HUES6 (cell line): ENCODE data around the gene ATG16L2.

Experiments
- H3K27ac ChIP-seq: 2 replicates; pipeline ENCODE4 v1.7.0; 2013; ENCODE audit warnings: low read depth, mild to moderate bottlenecking, low read length, inconsistent platforms
- H3K27me3 ChIP-seq: 2 replicates; pipeline ENCODE4 v1.6.1; 2013; ENCODE audit warnings: low read length; ENCODE audit not compliant: control insufficient read depth, insufficient read depth
- H3K36me3 ChIP-seq: 2 replicates; pipeline ENCODE4 v1.6.1; 2013; ENCODE audit warnings: low read length; ENCODE audit not compliant: control insufficient read depth, insufficient read depth
- H3K4me1 ChIP-seq: 2 replicates; pipeline ENCODE4 v1.6.1; 2013; ENCODE audit warnings: low read length; ENCODE audit not compliant: control insufficient read depth, insufficient read depth
- H3K4me3 ChIP-seq: 2 replicates; pipeline ENCODE4 v1.5.1; 2013; ENCODE audit warnings: low read depth, low read length
- H3K9ac ChIP-seq: one replicate; pipeline ENCODE4 v1.6.1; 2013; ENCODE audit warnings: mild to moderate bottlenecking, low read length
- H3K9me3 ChIP-seq: 2 replicates; pipeline ENCODE4 v1.6.1; 2013; ENCODE audit warnings: low read depth, low read length; ENCODE audit not compliant: control insufficient read depth, insufficient read depth

The ATG16L2 gene, protein sequence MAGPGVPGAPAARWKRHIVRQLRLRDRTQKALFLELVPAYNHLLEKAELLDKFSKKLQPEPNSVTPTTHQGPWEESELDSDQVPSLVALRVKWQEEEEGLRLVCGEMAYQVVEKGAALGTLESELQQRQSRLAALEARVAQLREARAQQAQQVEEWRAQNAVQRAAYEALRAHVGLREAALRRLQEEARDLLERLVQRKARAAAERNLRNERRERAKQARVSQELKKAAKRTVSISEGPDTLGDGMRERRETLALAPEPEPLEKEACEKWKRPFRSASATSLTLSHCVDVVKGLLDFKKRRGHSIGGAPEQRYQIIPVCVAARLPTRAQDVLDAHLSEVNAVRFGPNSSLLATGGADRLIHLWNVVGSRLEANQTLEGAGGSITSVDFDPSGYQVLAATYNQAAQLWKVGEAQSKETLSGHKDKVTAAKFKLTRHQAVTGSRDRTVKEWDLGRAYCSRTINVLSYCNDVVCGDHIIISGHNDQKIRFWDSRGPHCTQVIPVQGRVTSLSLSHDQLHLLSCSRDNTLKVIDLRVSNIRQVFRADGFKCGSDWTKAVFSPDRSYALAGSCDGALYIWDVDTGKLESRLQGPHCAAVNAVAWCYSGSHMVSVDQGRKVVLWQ

DNA sequence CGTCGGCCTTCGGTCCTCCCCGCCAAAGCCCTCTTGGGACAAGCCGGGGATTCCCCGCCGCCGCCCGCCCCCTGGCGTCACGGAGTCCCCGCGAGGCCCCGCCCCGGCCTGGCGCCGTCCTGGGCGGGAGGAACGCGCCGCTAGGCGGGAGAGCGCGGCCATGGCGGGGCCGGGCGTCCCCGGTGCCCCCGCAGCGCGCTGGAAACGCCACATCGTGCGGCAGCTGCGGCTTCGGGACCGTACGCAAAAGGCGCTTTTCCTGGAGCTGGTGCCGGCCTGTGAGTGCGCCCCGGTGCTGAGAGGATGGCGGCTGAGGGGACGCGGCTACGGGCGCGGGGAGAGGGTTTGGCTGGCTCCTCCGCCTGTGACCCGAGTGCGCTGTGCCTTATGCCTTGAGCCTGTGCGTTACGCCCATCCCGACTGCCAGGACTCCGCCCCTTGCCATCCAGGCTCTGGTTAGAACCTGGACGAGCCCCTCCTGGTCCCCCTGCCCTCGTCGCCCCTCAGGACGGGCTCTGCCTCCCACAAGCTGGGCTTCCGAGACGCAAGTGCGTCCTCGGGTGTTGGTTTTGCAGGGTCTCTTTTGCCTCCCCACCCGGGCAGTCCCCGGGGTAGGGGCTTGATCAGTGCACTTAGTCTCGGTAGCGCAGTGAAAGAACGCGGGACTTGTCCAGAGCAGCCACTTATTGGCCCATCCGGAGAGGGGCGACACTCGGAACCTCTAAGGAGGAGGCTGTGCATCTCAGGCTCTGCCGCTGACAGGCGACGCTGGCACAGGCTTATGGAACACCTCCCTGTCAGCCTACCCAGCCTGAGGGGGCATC lies at the start of gene ATG16L2:
ATG16L2 (plus strand) TSS at position 126 of the 824 bp plus-strand sequence; CDS start at position 161, 35 bp downstream.
- Histone ChIP-seq H3K4me1 (peaks cover 22% of the 10 kb centered on the region), H3K9me3 (no peaks in the 10 kb centered on the region), H3K9ac (peak within 1 kb of the TSS; percentile 99), H3K27me3 (no peaks in the 10 kb centered on the region), H3K4me3 (peak within 1 kb of the TSS; percentile 94), H3K27ac (peak within 1 kb of the TSS; percentile 99), H3K36me3 (peaks cover 12% of the 10 kb centered on the region; the same call in 1 of the 2 replicates)

GRCh38 chr11:72764503-72764902 lies 49.7 kb upstream of the ATG16L2 start:
- no peak overlapping the region for H3K27ac ChIP-seq

GRCh38 chr11:72766152-72766902 lies 47.9 kb upstream of the ATG16L2 start:
- no peak overlapping the region for H3K27ac ChIP-seq
- H3K27me3 ChIP-seq, result no peaks in the 10 kb centered on the region
- no peak overlapping the region for H3K4me3 ChIP-seq
- H3K9me3 ChIP-seq, result no peaks in the 10 kb centered on the region
- peaks cover 15% of the 10 kb centered on the region for H3K4me1 ChIP-seq
- no peak overlapping the region for H3K9ac ChIP-seq
- H3K36me3 ChIP-seq, result no peaks in the 10 kb centered on the region

More at GRCh38 chr11:72764503-72764902, 49.7 kb upstream of the ATG16L2 start:
- H3K9ac ChIP-seq, result no peak overlapping the region
- no peaks in the 10 kb centered on the region for H3K36me3 ChIP-seq
- no peak overlapping the region for H3K4me3 ChIP-seq
- peaks cover 15% of the 10 kb centered on the region for H3K4me1 ChIP-seq
- H3K9me3 ChIP-seq, result no peaks in the 10 kb centered on the region
- no peaks in the 10 kb centered on the region for H3K27me3 ChIP-seq

DNA sequence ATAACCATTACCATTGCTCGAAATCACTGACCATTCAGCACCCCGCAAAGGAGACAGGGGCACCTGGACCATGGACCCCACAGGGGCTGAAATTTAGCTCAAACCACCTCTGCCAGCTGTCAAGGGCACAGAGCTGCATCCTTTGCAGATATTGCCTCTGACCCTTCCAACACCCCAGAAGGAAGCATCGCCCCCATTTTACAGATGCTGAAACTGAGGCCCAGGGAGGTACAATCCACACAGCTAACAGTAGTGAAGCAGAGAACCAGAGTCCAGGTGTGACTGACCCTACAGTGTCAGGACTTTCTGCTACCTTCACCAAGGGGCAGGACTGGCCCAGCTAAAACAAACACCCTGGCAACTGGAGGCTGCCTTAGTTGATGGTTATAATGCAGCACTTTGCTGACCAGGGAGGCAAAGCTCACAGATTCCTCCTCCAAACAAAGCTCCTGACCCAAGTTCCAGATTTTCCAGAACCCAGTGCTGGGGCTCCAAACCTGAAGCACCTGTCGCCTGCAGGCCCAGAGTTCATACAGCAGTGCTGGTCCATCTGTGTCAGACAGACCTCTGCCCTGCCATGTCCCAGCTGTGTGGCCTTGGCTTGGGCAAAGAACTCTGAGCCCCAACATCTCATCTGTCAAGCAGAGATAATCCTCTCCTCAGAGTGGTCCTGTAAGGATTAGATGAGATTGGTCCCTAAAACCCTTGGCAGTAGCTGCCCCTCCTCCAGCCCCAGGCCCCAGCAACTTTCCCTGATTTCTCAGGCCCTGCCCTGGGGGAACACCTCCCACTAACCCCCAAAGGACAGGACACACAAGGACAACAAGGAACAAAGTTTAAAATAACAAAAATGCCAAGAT lies 46.8 kb upstream of the ATG16L2 start:
- no peak overlapping the region for H3K4me3 ChIP-seq
- H3K9ac ChIP-seq, result no peak overlapping the region

GRCh38 chr11:72768581-72768980 lies 45.6 kb upstream of the ATG16L2 start:
- H3K9ac ChIP-seq, result no peak overlapping the region
- no peaks in the 10 kb centered on the region for H3K27me3 ChIP-seq
- H3K9me3 ChIP-seq, result no peaks in the 10 kb centered on the region
- H3K27ac ChIP-seq, result no peak overlapping the region
- H3K4me3 ChIP-seq, result no peak overlapping the region
- H3K4me1 ChIP-seq, result peaks cover 20% of the 10 kb centered on the region
- H3K36me3 ChIP-seq, result no peaks in the 10 kb centered on the region

More for the DNA sequence above, 46.8 kb upstream of the ATG16L2 start:
- H3K36me3 ChIP-seq, result no peaks in the 10 kb centered on the region
- H3K4me1 ChIP-seq, result peaks cover 20% of the 10 kb centered on the region
- no peaks in the 10 kb centered on the region for H3K27me3 ChIP-seq
- H3K9me3 ChIP-seq, result no peaks in the 10 kb centered on the region
- no peak overlapping the region for H3K27ac ChIP-seq

- Histone ChIP-seq H3K4me3 (no peak overlapping the region), H3K27ac (no peak overlapping the region), H3K9ac (no peak overlapping the region), H3K4me1 (peaks cover 14% of the 10 kb centered on the region), H3K36me3 (no peaks in the 10 kb centered on the region), H3K9me3 (no peaks in the 10 kb centered on the region), H3K27me3 (no peaks in the 10 kb centered on the region)
These were observed 44.5 kb upstream of the ATG16L2 start for GRCh38 chr11:72769680-72770079.

GRCh38 chr11:72770799-72771198 lies 43.4 kb upstream of the ATG16L2 start:
- H3K9ac ChIP-seq, result no peak overlapping the region
- H3K36me3 ChIP-seq, result no peaks in the 10 kb centered on the region
- no peaks in the 10 kb centered on the region for H3K9me3 ChIP-seq
- no peak overlapping the region for H3K27ac ChIP-seq
- H3K27me3 ChIP-seq, result no peaks in the 10 kb centered on the region
- H3K4me3 ChIP-seq, result no peak overlapping the region
- peaks cover 14% of the 10 kb centered on the region for H3K4me1 ChIP-seq

GRCh38 chr11:72771507-72771906 lies 42.7 kb upstream of the ATG16L2 start:
- H3K27me3 ChIP-seq, result no peaks in the 10 kb centered on the region
- H3K27ac ChIP-seq, result no peak overlapping the region
- H3K4me3 ChIP-seq, result no peak overlapping the region
- no peaks in the 10 kb centered on the region for H3K36me3 ChIP-seq
- no peaks in the 10 kb centered on the region for H3K9me3 ChIP-seq
- H3K9ac ChIP-seq, result no peak overlapping the region
- peaks cover 14% of the 10 kb centered on the region for H3K4me1 ChIP-seq

- Histone ChIP-seq H3K36me3 (no peaks in the 10 kb centered on the region), H3K4me1 (peaks cover 17% of the 10 kb centered on the region), H3K4me3 (no peak overlapping the region), H3K9ac (no peak overlapping the region), H3K27ac (no peak overlapping the region), H3K27me3 (no peaks in the 10 kb centered on the region), H3K9me3 (no peaks in the 10 kb centered on the region)
These were observed 42.2 kb upstream of the ATG16L2 start for GRCh38 chr11:72772059-72772458.

DNA sequence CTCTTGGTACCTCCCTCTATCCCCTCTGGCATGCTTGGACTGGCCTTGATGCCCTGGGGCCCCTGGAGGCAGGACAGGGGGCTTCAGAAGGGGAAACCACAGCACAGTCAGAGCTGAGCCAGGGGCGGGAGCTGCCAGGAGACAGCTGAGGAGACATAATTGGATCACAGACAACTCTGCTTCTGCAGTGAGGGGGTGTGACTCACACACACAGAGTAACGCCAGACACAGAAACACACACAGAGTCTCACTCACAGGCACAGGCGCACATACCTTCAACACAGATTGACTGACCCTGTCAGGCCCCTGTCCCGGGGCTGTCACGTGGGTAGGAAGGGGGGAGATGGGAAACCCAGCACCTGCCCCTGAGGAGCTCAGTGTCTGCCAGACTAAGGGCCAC lies 40.9 kb upstream of the ATG16L2 start:
- H3K36me3 ChIP-seq, result no peaks in the 10 kb centered on the region
- H3K4me3 ChIP-seq, result no peak overlapping the region
- H3K27ac ChIP-seq, result no peak overlapping the region
- H3K4me1 ChIP-seq, result peaks cover 16% of the 10 kb centered on the region
- H3K9me3 ChIP-seq, result no peaks in the 10 kb centered on the region
- no peaks in the 10 kb centered on the region for H3K27me3 ChIP-seq
- H3K9ac ChIP-seq, result no peak overlapping the region
